ENCODE results near the gene MAGT1. TPM values are rescaled to one million over a fixed set of nuclear protein-coding genes. Genes with fewer than 3 reads are reported as not detected.
"Not testable (repeated sequence)": the region's sequence is repeated elsewhere in the genome, so short reads cannot be mapped to it uniquely, and the experiment has no call there.

Gene MAGT1
- total RNA-seq: 10 to 100 TPM; 54.8 to 78.3 (median 65.9) TPM
- long read RNA-seq, full-length matches to known transcripts: 3 of 3 reads
- long read RNA-seq, partial matches to known transcripts: 0 of 3 reads
- long read RNA-seq, other reads (novel, unspliced or antisense): 0 of 3 reads

GRCh38 chrX:77894921-77895886, at the start of gene MAGT1:
TSS of gene MAGT1 (minus strand) at chrX:77895435. CDS start at chrX:77895410, 25 bp downstream.
- ATAC-seq: peak; percentile 89 to 97 (median 93)

DNA sequence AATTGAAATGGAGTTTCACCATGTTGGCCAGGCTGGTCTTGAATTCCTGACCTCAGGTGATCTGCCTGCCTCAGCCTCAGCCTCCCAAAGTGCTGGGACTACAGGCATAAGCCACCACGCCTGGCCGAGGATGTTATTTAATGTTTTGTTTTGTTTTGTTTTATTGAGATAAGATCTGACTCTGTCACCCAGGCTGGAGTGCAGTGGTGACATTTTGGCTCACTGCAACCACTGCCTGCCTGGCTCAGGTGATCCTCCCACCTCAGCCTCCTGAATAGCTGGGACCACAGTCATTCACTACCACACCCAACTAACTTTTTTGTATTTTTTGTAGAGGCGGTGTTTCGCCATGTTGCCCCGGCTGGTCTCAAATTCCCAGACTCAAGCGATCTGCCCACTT, 49.8 kb upstream of the MAGT1 start:
- H3K9me3 ChIP-seq; H3K36me3 ChIP-seq; DNase-seq; ATAC-seq; H3K4me1 ChIP-seq; H3K4me3 ChIP-seq; intact Hi-C loops (cut with DNase I); H3K27me3 ChIP-seq; H3K27ac ChIP-seq: not testable (repeated sequence)
- 86% methylated on average over 6 of the region's 6 CpGs for WGBS (ENCODE audit: insufficient coverage, low coverage, low lambda C conversion rate, missing lambda C conversion rate)

More at GRCh38 chrX:77894921-77895886, at the start of gene MAGT1:
- intact Hi-C loops (cut with DNase I): no loop called here
- H3K4me1 ChIP-seq: peaks cover 0 to 8% (median 2%) of the 10 kb centered on the region in 4 donors
- no peaks in the 10 kb centered on the region for H3K9me3 ChIP-seq
- H3K27me3 ChIP-seq: no peaks in the 10 kb centered on the region
- H3K27ac ChIP-seq: peak within 1 kb of the TSS; percentile 79 to 94 (median 89)
- peak within 1 kb of the TSS; percentile 48 to 67 (median 57) for H3K4me3 ChIP-seq
- TF ChIP-seq POLR2A (IDR thresholded peaks at IDR 0.05): peak; percentile 89
- TF ChIP-seq CTCF (IDR thresholded peaks at IDR 0.05): no peak
- H3K36me3 ChIP-seq: no peaks in the 10 kb centered on the region
- DNase-seq: peak; percentile 91 to 94 (median 94)
- WGBS (ENCODE audit: insufficient coverage, low coverage, low lambda C conversion rate, missing lambda C conversion rate): 20% methylated on average over 42 of the region's 49 CpGs

DNA sequence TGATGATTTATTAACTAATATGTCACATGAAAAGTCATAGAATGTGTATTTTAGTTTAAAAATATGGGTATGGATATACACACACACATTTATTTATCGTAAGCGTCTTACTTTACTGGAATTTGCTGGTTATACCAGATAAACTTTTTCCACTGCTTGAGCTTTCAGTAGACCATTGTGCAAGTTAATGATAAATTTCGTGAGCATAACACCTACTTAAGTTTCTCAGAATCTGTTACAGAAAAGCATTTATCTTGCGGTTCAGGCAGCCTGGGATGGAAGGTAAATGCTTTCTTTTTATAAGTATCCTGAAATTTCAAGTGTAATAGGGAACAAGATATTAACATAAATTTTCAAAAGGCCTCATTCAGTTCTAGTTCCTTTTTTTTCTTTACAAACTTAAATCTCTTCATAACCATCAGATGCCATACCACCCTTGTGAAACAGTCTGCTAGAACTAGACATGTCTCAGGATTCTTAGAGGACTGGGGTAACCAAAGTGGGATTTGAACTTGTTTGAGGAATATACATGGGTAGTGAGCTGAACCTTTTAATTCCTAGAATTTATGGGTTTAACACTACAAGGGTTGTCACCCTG, 42.9 kb upstream of the MAGT1 start:
- no peak overlapping the region for H3K4me3 ChIP-seq
- no peaks in the 10 kb centered on the region for H3K4me1 ChIP-seq
- 68% methylated on average over 4 of the region's 4 CpGs for WGBS (ENCODE audit: insufficient coverage, low coverage, low lambda C conversion rate, missing lambda C conversion rate)
- DNase-seq (no peak), ATAC-seq (no peak)
- no peaks in the 10 kb centered on the region for H3K36me3 ChIP-seq
- no peaks in the 10 kb centered on the region for H3K27me3 ChIP-seq
- TF ChIP-seq CTCF (IDR thresholded peaks at IDR 0.05) (no peak), POLR2A (IDR thresholded peaks at IDR 0.05) (no peak)
- no peaks in the 10 kb centered on the region for H3K9me3 ChIP-seq
- intact Hi-C loops (cut with DNase I): no loop called here
- H3K27ac ChIP-seq: no peak overlapping the region

- no peaks in the 10 kb centered on the region for H3K4me1 ChIP-seq
- H3K36me3 ChIP-seq: no peaks in the 10 kb centered on the region
- no peaks in the 10 kb centered on the region for H3K27me3 ChIP-seq
- no peak overlapping the region for H3K4me3 ChIP-seq
- H3K27ac ChIP-seq: no peak overlapping the region
- WGBS (ENCODE audit: insufficient coverage, low coverage, low lambda C conversion rate, missing lambda C conversion rate): 17% methylated on average over 3 of the region's 3 CpGs
- intact Hi-C loops (cut with DNase I): no loop called here
- DNase-seq: no peak
- peak in 1 of 4 donors; percentile 25 for ATAC-seq
- TF ChIP-seq POLR2A (IDR thresholded peaks at IDR 0.05) (no peak), CTCF (IDR thresholded peaks at IDR 0.05) (no peak)
- H3K9me3 ChIP-seq: no peaks in the 10 kb centered on the region
These were observed 42.1 kb upstream of the MAGT1 start for GRCh38 chrX:77937291-77937690.

GRCh38 chrX:77936299-77936698, 41.1 kb upstream of the MAGT1 start:
- no peak overlapping the region for H3K4me3 ChIP-seq
- ATAC-seq: no peak
- TF ChIP-seq POLR2A (IDR thresholded peaks at IDR 0.05): no peak
- TF ChIP-seq CTCF (IDR thresholded peaks at IDR 0.05): no peak

More at GRCh38 chrX:77936299-77936698, 41.1 kb upstream of the MAGT1 start:
- H3K36me3 ChIP-seq: no peaks in the 10 kb centered on the region
- intact Hi-C loops (cut with DNase I): no loop called here
- H3K4me1 ChIP-seq: no peaks in the 10 kb centered on the region
- no peaks in the 10 kb centered on the region for H3K9me3 ChIP-seq
- no peaks in the 10 kb centered on the region for H3K27me3 ChIP-seq
- DNase-seq: no peak
- H3K27ac ChIP-seq: no peak overlapping the region
